HG02852 (cell line): Measurements from ENCODE around the gene HMCN2.

ENCODE experiments used
- ATAC-seq: cut with Tn5 transposase; IDR thresholded peaks from one replicate; pipeline ENCODE4 v1.9.1; 2021; ENCODE audit warnings: mild to moderate bottlenecking, moderate library complexity; ENCODE audit not compliant: unreplicated experiment

The HMCN2 gene

GRCh38 chr9:130305381-130305780, 39.8 kb downstream of the HMCN2 start:
- no peak for ATAC-seq

GRCh38 chr9:130306823-130307666, 41.5 kb downstream of the HMCN2 start:
- no peak for ATAC-seq

DNA sequence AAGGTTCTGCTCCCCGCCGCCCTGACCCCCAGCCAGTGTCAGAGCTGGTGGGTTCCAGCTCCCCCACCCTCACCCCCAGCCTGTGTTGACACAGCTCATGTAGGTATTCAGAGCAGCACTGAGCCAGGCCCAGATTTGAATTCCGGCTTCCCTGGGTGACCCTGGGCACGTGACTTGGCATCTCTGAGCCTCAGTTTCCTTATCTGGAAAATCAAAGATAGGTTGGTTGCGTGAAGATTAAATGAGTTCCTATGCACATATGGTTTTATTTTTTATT, 42.0 kb downstream of the HMCN2 start:
- no peak for ATAC-seq

- no peak for ATAC-seq
These were observed 42.6 kb downstream of the HMCN2 start for GRCh38 chr9:130308081-130308571.

GRCh38 chr9:130309689-130310455, 44.3 kb downstream of the HMCN2 start:
- ATAC-seq: no peak

DNA sequence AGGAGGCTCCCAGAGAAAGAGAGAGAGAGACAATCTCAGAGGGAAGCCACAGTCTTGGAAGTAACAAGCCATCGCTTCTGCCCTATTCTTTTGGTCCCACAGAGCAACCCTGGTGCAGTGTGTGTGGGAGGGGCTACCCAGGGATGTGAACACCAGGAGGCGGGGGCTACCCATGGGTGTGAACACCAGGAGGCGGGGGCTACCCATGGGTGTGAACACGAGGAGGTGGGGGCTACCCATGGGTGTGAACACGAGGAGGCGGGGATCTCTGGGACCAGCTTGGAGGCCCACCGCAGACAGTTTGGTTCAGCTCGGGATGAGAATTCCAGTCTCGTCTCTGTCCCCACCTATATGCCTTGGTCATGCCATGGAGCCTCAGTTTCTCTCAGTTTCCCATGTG, 44.9 kb downstream of the HMCN2 start:
- ATAC-seq: no peak

- no peak for ATAC-seq
These were observed 45.4 kb downstream of the HMCN2 start for GRCh38 chr9:130311003-130311402.

DNA sequence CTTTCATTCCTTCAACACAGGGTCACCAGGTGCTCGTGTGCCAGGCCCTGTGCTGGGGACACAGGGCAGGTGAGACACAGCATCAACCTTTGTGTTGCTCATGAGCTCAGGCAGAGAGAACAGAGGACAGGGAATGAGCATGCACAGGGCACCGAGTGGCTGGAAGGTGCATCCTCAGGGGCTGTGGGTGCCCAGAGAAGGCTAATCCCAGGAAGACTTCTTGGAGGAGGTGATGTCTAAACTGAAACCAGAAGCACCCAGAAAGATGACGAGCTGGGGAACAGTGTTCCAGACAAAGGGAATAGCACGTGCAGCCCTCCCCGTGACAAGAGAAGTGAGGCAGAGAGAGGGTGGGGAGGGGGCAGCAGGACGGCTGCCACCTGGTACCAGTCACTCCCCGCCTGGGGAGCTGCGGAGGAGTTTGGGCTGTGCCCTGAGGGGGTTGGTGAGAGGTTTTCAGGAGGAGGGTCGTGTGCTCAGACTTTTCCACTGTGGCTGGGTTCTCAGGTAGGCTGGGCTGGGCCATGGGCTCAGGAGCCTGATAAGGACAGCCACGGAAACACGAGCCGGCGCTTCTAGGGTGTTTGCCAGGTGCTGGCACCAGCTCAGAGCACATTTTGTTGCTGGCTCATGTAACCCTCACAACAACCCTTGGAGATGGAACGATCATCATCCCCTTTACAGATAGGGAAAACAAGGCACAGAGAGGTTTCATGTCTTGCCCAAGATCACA, 46.0 kb downstream of the HMCN2 start:
- no peak for ATAC-seq

GRCh38 chr9:130313103-130313858, 47.7 kb downstream of the HMCN2 start:
- ATAC-seq: no peak

- no peak for ATAC-seq
These were observed 50.1 kb downstream of the HMCN2 start for GRCh38 chr9:130315446-130316226.

- no peak for ATAC-seq
These were observed 50.9 kb downstream of the HMCN2 start for GRCh38 chr9:130316430-130316829.

DNA sequence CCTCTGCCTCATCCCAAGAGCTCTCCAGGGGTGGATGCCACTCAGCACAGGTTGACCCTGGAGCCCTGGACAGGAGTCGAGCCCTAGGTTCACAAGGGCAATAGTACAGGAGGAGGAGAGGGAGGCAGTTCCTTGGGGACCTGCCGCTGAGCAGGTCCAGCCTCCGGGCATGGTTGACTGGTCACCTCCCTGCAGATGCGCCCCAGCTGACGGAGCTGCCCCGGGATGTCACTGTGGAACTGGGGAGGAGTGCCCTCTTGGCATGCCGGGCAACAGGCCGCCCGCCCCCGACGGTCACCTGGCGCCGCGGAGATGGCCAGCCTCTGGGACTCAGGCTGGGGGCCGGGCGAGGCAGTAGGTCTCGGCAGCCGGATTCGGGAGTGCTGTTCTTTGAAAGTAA, 53.7 kb downstream of the HMCN2 start:
- no peak for ATAC-seq

DNA sequence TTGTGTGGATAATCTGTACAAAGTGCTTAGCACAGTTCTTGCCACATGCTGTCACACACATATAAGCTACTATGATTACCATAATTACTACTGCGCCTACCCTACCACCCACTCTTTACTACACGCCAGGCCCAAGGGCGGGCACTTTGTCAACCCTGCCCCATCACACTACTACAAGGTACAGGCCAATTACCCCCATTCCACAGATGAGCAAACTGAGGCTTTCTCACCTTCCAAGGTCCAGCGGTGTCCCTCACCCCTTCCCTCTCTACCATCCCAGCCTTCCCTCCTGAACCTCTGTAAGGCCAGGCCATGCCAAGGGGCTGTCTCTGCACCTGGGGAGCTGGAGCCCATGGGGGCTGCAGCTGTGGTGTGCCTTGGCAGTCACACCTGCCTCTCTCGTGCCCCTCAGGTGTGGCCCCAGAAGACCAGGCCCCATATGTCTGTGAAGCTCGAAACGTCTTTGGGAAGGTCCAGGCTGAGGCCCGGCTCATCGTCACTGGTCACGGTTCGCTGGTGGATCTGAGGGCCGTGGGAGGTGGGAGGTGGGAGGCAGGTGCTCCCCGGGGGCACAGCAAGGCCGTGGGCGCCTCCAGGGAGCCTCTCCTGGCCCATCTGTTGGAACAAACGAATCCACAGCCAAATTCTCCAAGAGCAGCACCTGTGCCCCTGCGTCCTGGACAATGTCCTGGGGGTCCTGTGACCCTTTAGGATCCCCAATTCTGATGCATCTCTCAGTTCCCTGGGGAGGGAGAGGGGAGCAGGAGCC, 54.6 kb downstream of the HMCN2 start:
- ATAC-seq: no peak

DNA sequence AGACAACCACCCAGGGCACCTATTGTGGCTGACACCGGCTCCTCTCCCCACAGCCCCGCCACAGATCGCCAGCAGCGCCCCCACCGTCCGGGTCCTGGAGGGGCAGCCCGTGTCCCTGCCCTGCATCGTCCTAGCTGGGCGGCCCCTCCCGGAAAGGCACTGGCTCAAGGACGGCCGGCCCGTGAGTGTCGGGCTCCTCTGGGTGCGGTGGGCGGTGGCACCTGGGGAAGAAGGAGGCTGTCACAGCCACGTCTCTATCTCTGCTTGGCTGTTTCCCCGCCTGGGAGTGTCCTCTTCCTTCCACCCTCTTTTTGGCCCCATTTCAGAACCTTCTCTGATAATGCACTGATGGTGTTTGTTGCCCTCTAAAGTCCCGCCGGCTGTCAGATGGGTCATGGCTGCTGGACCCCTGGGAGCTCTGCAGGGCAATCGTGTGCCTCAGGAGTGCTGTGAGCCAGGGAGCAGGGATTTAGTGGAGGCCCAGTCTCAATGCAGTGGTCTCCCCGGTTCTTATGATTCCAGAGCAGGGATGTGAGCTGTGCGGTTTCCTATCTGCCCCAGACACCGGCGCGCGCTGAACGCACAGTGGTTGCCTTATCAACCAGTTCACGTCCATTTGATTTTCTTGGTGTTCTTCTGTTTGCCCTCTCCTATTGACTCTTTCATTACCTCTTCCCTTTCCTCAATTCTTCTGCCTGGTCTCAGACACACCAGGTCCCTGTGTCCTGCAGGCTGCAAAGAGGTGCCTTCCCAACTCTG, 55.3 kb downstream of the HMCN2 start:
- ATAC-seq: no peak

DNA sequence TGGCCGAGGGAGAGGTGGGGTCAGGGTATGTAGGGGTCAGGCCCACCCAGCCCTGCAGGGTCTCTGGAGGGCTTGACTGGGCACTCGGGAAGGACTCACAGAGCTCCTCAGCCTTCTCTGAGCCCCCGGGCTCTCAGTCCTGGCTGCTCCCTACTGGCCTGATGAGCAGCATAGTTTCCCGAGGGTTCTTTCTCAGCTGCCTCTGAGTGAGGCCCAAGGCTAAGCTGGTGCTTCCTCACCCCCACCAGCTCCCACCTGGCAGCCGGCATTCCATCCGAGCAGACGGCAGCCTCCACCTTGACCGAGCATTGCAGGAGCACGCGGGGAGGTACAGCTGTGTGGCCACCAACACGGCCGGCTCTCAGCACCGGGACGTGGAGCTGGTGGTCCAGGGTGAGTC, 56.0 kb downstream of the HMCN2 start:
- ATAC-seq: no peak

DNA sequence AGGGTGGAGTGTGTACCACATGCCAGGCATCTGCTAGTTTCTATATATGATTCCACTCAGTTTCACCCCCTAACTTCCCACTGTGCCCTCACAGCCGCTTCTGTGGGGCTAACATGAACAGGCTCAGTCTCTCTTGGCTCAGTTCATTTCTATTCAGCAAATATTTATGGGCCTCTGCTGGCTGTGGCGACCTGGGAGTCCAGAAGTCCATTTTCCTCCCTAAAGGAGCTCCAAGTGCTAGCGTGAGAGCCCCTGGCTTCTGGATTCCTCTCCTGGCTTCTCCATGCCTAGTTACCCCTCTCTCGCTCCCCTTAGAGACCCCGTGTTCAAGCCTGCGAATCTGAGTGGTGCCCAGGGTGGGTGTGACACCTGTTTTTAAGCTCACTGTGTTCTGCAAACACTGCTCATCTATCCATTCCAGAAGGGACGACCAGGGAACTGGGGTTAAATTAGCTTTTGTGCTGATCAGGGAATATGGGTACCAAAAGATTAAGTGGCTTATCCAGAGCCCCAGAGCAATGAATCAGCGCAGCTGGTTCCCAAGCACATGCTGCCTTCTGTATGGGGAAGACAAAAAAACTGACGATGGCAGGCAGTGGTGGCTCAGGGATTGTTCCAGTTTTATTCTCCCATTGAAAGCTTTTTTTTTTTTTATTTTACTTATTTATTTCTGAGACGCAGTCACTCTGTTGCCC, 57.6 kb downstream of the HMCN2 start:
- ATAC-seq: no peak

DNA sequence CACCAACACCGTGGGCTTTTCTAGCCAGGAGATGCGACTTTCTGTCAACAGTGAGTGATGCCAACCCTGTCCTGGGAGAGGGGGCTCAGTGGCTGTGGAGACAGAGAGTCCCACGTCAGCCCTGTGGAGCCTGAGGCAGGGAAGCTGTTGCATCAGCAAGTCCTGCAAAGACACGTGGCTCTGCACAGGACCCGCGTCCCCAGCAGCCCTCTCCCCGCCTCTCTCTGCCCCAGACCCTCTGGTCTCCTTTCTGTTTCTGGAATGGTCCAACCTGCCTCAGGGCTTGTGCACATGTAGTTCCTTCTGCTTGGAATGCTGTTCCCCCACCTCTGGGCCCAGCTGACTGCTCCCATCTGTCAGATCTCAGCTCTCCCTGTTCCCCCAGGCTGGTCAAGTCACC, 60.4 kb downstream of the HMCN2 start:
- ATAC-seq: no peak
